Activated effector memory CD4-positive, alpha-beta T cell treated with anti-CD3 and anti-CD28 coated beads, Interleukin-2, amount 50 U/mL, for 16 hours (primary cell): ENCODE results near the gene ADCY1.

ENCODE experiments used
- DNase-seq: peaks from one replicate; pipeline ENCODE4 v3.0.0-alpha.2; 2020

The ADCY1 gene

GRCh38 chr7:45654341-45654740 lies 80.2 kb downstream of the ADCY1 start:
- no peak for DNase-seq

- DNase-seq = no peak
These were observed 81.4 kb downstream of the ADCY1 start for GRCh38 chr7:45655539-45655938.

- no peak for DNase-seq
These were observed 82.3 kb downstream of the ADCY1 start for GRCh38 chr7:45656431-45656830.

GRCh38 chr7:45657136-45657889 lies 83.1 kb downstream of the ADCY1 start:
- DNase-seq = no peak

- no peak for DNase-seq
These were observed 83.9 kb downstream of the ADCY1 start for GRCh38 chr7:45657890-45658715.

- DNase-seq = no peak
These were observed 84.7 kb downstream of the ADCY1 start for GRCh38 chr7:45658716-45659495.

- DNase-seq = no peak
These were observed 85.5 kb downstream of the ADCY1 start for GRCh38 chr7:45659496-45660139.

- DNase-seq = no peak
These were observed 86.2 kb downstream of the ADCY1 start for GRCh38 chr7:45660201-45660900.

- DNase-seq = no peak
These were observed 86.7 kb downstream of the ADCY1 start for GRCh38 chr7:45660901-45661211.

- no peak for DNase-seq
These were observed 87.3 kb downstream of the ADCY1 start for GRCh38 chr7:45661302-45661995.

- DNase-seq = no peak
These were observed 87.8 kb downstream of the ADCY1 start for GRCh38 chr7:45662018-45662417.

GRCh38 chr7:45662540-45663166 lies 88.5 kb downstream of the ADCY1 start:
- DNase-seq = peak; percentile 36

- peak; percentile 58 for DNase-seq
These were observed 89.2 kb downstream of the ADCY1 start for GRCh38 chr7:45663167-45663921.

- peak; percentile 19 for DNase-seq
These were observed 89.9 kb downstream of the ADCY1 start for GRCh38 chr7:45663965-45664633.

GRCh38 chr7:45665172-45665571 lies 91.0 kb downstream of the ADCY1 start:
- peak; percentile 50 for DNase-seq

GRCh38 chr7:45670227-45670626 lies 96.1 kb downstream of the ADCY1 start:
- DNase-seq = no peak

GRCh38 chr7:45670717-45671116 lies 96.5 kb downstream of the ADCY1 start:
- DNase-seq = no peak

GRCh38 chr7:45677311-45677900 lies 103.2 kb downstream of the ADCY1 start:
- no peak for DNase-seq

- no peak for DNase-seq
These were observed 105.3 kb downstream of the ADCY1 start for GRCh38 chr7:45679516-45679915.

GRCh38 chr7:45680776-45681175 lies 106.6 kb downstream of the ADCY1 start:
- DNase-seq = no peak
